HEK293 (cell line): ENCODE measurements around the gene PHF10.

Experiments
- CTCF ChIA-PET: fragments of 350-600 bp; formaldehyde crosslinking; extraction: SDS; loops from one replicate; lab custom pipeline; 2021; ENCODE audit warnings: antibody characterized with exemption; lab: Yijun Ruan, JAX
- POLR2A ChIA-PET: fragments of 300-600 bp; formaldehyde crosslinking; extraction: SDS; loops from one replicate; lab custom pipeline; 2020; ENCODE audit warnings: antibody characterized with exemption, inconsistent platforms; lab: Yijun Ruan, JAX
- H3K27ac ChIP-seq: fragments of 200-500 bp; sonication (Bioruptor generic); 2 replicates; pipeline ENCODE4 v1.5.1; 2014; ENCODE audit warnings: low read depth, low read length, control low read depth, inconsistent platforms; ENCODE audit errors: extremely low read depth
- H3K36me3 ChIP-seq, 2 experiments: fragments of 200-500 bp in 1 of 2; sonication (Bioruptor generic) in 1 of 2; 1 replicate in 1 of 2; 2 replicates in 1 of 2; pipeline ENCODE4 v1.5.1; 2014 to 2017; ENCODE audit warnings: inconsistent platforms in 2 of 2, low read length in 2 of 2; ENCODE audit not compliant: control insufficient read depth in 2 of 2, insufficient read depth in 1 of 2
- H3K4me1 ChIP-seq: fragments of 200-500 bp; sonication (Bioruptor generic); 2 replicates; pipeline ENCODE4 v1.5.1; 2014; ENCODE audit warnings: mild to moderate bottlenecking, low read length, inconsistent platforms; ENCODE audit not compliant: control insufficient read depth, insufficient read depth
- H3K4me3 ChIP-seq: 2 replicates; pipeline ENCODE4 v1.5.1; 2011; ENCODE audit warnings: low read depth, mild to moderate bottlenecking, control low read depth, low read length, moderate library complexity
- H3K9me3 ChIP-seq: fragments of 200-500 bp; sonication (Bioruptor generic); 2 replicates; pipeline ENCODE4 v1.5.1; 2014; ENCODE audit warnings: low read depth, low read length, inconsistent platforms; ENCODE audit not compliant: control insufficient read depth, insufficient read depth
- ATF2 ChIP-seq: fragments of 450-650 bp; formaldehyde crosslinking; IDR thresholded peaks from 2 replicates; pipeline ENCODE4 v1.5.1; 2016; ENCODE audit warnings: missing biosample characterization, missing genetic modification characterization, low read depth
- CTCF ChIP-seq: fragments of 450-650 bp; formaldehyde crosslinking; IDR thresholded peaks from 2 replicates; pipeline ENCODE4 v1.5.1; 2016; ENCODE audit warnings: missing biosample characterization, missing genetic modification characterization
- KLF16 ChIP-seq: fragments of 450-650 bp; formaldehyde crosslinking; IDR thresholded peaks from 2 replicates; pipeline ENCODE4 v1.5.1; 2017; ENCODE audit warnings: missing biosample characterization, missing genetic modification characterization
- SP3 ChIP-seq: fragments of 450-650 bp; formaldehyde crosslinking; IDR thresholded peaks from 2 replicates; pipeline ENCODE4 v1.5.1; 2016; ENCODE audit warnings: missing biosample characterization, missing genetic modification characterization
- YY1 ChIP-seq: fragments of 450-650 bp; formaldehyde crosslinking; IDR thresholded peaks from 2 replicates; pipeline ENCODE4 v1.5.1; 2018; ENCODE audit warnings: missing biosample characterization, missing genetic modification characterization
- ZFP41 ChIP-seq: fragments of 450-650 bp; formaldehyde crosslinking; IDR thresholded peaks from 2 replicates; pipeline ENCODE4 v1.5.1; 2016; ENCODE audit warnings: missing biosample characterization, missing genetic modification characterization, borderline replicate concordance
- ZNF138 ChIP-seq: fragments of 450-650 bp; formaldehyde crosslinking; IDR thresholded peaks from 2 replicates; pipeline ENCODE4 v1.5.1; 2016; ENCODE audit warnings: missing biosample characterization, missing genetic modification characterization, borderline replicate concordance
- ZNF16 ChIP-seq: fragments of 450-650 bp; formaldehyde crosslinking; IDR thresholded peaks from 2 replicates; pipeline ENCODE4 v1.5.1; 2016; ENCODE audit warnings: low read depth, missing biosample characterization, missing genetic modification characterization
- ZNF214 ChIP-seq: fragments of 450-650 bp; formaldehyde crosslinking; IDR thresholded peaks from 2 replicates; pipeline ENCODE4 v1.5.1; 2017; ENCODE audit warnings: missing biosample characterization, mild to moderate bottlenecking, missing genetic modification characterization, borderline replicate concordance
- ZNF366 ChIP-seq: fragments of 450-650 bp; formaldehyde crosslinking; conservative IDR thresholded peaks from 2 replicates; pipeline ENCODE4 v1.5.1; 2016; ENCODE audit warnings: missing biosample characterization, missing genetic modification characterization
- ZNF394 ChIP-seq: fragments of 450-650 bp; formaldehyde crosslinking; IDR thresholded peaks from 2 replicates; pipeline ENCODE4 v1.5.1; 2016; ENCODE audit warnings: missing biosample characterization, missing genetic modification characterization, mild to moderate bottlenecking, moderate library complexity, borderline replicate concordance
- ZNF596 ChIP-seq: fragments of 450-650 bp; IDR thresholded peaks from 2 replicates; pipeline ENCODE4 v1.5.0; 2018; ENCODE audit warnings: missing biosample characterization, mild to moderate bottlenecking, missing genetic modification characterization, moderate library complexity
- ZNF658 ChIP-seq: fragments of 450-650 bp; formaldehyde crosslinking; IDR thresholded peaks from 2 replicates; pipeline ENCODE4; 2016; ENCODE audit warnings: missing biosample characterization, missing genetic modification characterization
- ZNF701 ChIP-seq: fragments of 450-650 bp; formaldehyde crosslinking; IDR thresholded peaks from 2 replicates; pipeline ENCODE4 v1.5.1; 2016; ENCODE audit warnings: missing biosample characterization, missing genetic modification characterization
- ZNF76 ChIP-seq: fragments of 450-650 bp; formaldehyde crosslinking; IDR thresholded peaks from 2 replicates; pipeline ENCODE4; 2016; ENCODE audit warnings: low read depth, missing biosample characterization, missing genetic modification characterization, borderline replicate concordance
- ZNF776 ChIP-seq: fragments of 450-650 bp; formaldehyde crosslinking; IDR thresholded peaks from 2 replicates; pipeline ENCODE4 v1.5.0; 2017; ENCODE audit warnings: missing biosample characterization, missing genetic modification characterization, borderline replicate concordance
- ZSCAN5A ChIP-seq: fragments of 450-650 bp; formaldehyde crosslinking; IDR thresholded peaks from 2 replicates; pipeline ENCODE4 v1.5.1; 2016; ENCODE audit warnings: missing biosample characterization, missing genetic modification characterization

PHF10 gene

DNA sequence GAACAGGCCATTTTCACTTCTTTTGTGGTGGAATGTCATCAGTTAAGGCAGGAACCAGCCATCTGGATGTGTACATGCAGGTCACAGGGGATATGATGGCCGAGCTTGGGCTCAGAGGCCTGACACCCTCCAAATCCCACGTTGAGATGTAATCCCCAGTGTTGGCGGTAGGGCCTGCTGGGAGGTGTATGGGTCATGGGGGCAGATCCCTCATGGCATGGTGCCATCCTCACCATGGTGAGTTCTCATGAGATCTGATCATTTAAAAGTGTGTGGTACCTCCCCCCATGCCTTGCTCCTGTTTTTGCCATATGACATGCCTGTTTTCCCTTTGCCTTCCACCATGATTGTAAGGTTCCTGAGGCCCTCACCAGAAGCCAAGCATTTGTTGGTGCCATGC lies 49.3 kb downstream of the PHF10 start:
- CTCF ChIA-PET: no interaction called here
- POLR2A ChIA-PET: no interaction called here
- Histone ChIP-seq H3K9me3 (no peaks in the 10 kb centered on the region), H3K36me3 (peaks cover 0 to 55% of the 10 kb centered on the region in 2 experiments; a peak in 1 of 3 replicates), H3K27ac (no peak overlapping the region), H3K4me3 (no peak overlapping the region), H3K4me1 (no peaks in the 10 kb centered on the region)
- TF ChIP-seq ZNF16 (tag by site-specific recombination) (no peak), YY1 (tag by site-specific recombination) (no peak), ZNF776 (no peak), ZSCAN5A (no peak), ZNF366 (no peak), ZNF658 (tag by site-specific recombination) (no peak)

DNA sequence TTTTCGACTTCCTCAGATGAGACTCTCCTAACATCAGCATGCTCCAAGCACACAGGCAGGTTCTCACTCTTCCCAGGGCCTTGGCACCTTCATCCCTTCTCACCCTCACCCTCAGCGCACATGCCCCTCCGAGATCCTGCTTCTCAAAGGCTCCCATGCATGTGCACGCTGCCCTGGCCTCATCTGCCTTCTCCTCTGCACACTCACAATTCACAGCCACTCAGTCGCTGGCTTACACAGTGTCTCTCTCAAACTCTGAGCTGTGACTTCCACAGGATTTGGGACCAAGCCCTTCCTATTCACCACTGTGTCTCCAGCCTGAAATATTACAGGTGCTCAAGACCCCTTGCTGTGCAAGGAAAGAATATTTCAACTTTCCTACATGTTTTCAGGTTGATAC lies 52.7 kb downstream of the PHF10 start:
- no peak for TF ChIP-seq ZNF776
- Histone ChIP-seq H3K9me3 (no peaks in the 10 kb centered on the region), H3K27ac (no peak overlapping the region), H3K36me3 (peaks cover 0 to 66% of the 10 kb centered on the region in 2 experiments; a peak in 1 of 3 replicates), H3K4me1 (no peaks in the 10 kb centered on the region), H3K4me3 (no peak overlapping the region)
- CTCF ChIA-PET: no interaction called here
- POLR2A ChIA-PET: no interaction called here

DNA sequence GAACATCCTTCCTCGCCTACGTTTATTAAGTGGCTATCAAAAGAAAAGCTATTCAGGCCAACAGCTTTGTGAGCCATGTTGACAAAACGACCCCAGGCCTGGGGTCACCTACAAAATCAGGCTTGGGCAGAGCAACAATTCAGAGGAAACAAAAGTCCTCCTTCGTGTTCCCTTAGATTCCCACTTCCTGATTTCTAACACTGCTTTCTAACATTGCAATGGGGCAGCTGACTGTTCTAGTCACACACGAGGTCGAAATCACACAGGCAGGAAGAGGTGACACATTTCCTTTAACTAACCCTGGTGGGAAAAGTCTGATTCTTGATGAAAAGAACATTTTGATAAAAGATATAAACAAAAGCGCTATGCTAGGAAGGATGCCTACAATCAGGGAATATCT lies 54.4 kb downstream of the PHF10 start:
- Histone ChIP-seq H3K27ac (no peak overlapping the region), H3K4me1 (no peaks in the 10 kb centered on the region), H3K9me3 (no peaks in the 10 kb centered on the region), H3K36me3 (peaks cover 0 to 78% of the 10 kb centered on the region in 2 experiments; a peak in 1 of 3 replicates), H3K4me3 (no peak overlapping the region)
- no peak for TF ChIP-seq CTCF
- TF ChIP-seq ZNF701 (tag by site-specific recombination): no peak
- no peak for TF ChIP-seq ZNF394 (tag by site-specific recombination)
- no peak for TF ChIP-seq ZNF596
- TF ChIP-seq ATF2 (tag by site-specific recombination): no peak
- TF ChIP-seq ZNF214 (tag by site-specific recombination): no peak
- ChIA-PET POLR2A (no interaction called here), CTCF (interaction anchor here (1.2 kb wide), 1 partner anchor 14 kb away, joined by 3 read pairs; no protein-coding TSS in a partner anchor)

GRCh38 chr6:169669147-169669546 lies 55.2 kb downstream of the PHF10 start:
- Histone ChIP-seq H3K9me3 (no peaks in the 10 kb centered on the region), H3K4me1 (no peaks in the 10 kb centered on the region), H3K4me3 (no peak overlapping the region), H3K27ac (no peak overlapping the region), H3K36me3 (peaks cover 0 to 82% of the 10 kb centered on the region in 2 experiments; a peak in 1 of 3 replicates)
- TF ChIP-seq ZNF76 (tag by site-specific recombination) (no peak), SP3 (tag by site-specific recombination) (no peak), ZNF138 (tag by site-specific recombination) (no peak), ZFP41 (tag by site-specific recombination) (no peak), KLF16 (tag by site-specific recombination) (no peak)
- ChIA-PET POLR2A (no interaction called here), CTCF (interaction anchor here (0.7 to 1.2 kb wide), 2 partner anchors 14 to 511 kb away, joined by 3 read pairs; no protein-coding TSS in a partner anchor)
